Liver (tissue), 9 donors: ENCODE results near the gene BEAN1. TPM values are rescaled to one million over a fixed set of nuclear protein-coding genes. Genes with fewer than 3 reads are reported as not detected.

Experiments used
- DNase-seq: peaks from one replicate; pipeline ENCODE4 v3.0.0-alpha.2; 2017; ENCODE audit warnings: low spot score
- H3K27ac ChIP-seq, 2 donors: one replicate each; pipeline ENCODE4 v1.7.0; 2013; ENCODE audit warnings: inconsistent platforms in 2 of 2, low read length in 2 of 2, control low read depth in 1 of 2, low read depth in 1 of 2, mild to moderate bottlenecking in 1 of 2
- H3K27me3 ChIP-seq, 4 donors: one replicate each; pipeline versions ENCODE4 v1.6.1 to v1.7.0; 2013; ENCODE audit warnings: low read length in 3 of 4, inconsistent platforms in 1 of 4, mild to moderate bottlenecking in 1 of 4, moderate library complexity in 1 of 4; ENCODE audit not compliant: control insufficient read depth in 4 of 4, insufficient read depth in 4 of 4
- H3K36me3 ChIP-seq, 4 donors: one replicate each; pipeline versions ENCODE4 v1.6.1 to v1.7.0; 2013; ENCODE audit warnings: low read length in 3 of 4, mild to moderate bottlenecking in 3 of 4, low read depth in 1 of 4, moderate library complexity in 1 of 4; ENCODE audit not compliant: control insufficient read depth in 4 of 4, insufficient read depth in 3 of 4
- H3K4me1 ChIP-seq, 4 donors: one replicate each; pipeline versions ENCODE4 v1.6.1 to v1.7.0; 2013; ENCODE audit warnings: low read length in 3 of 4, mild to moderate bottlenecking in 3 of 4, moderate library complexity in 1 of 4; ENCODE audit not compliant: control insufficient read depth in 4 of 4, insufficient read depth in 4 of 4
- H3K4me3 ChIP-seq, 3 donors: one replicate each; pipeline versions ENCODE4 v1.6.1 to v1.7.0; 2013; ENCODE audit warnings: low read length in 3 of 3, control low read depth in 1 of 3, low read depth in 1 of 3, mild to moderate bottlenecking in 1 of 3
- H3K9ac ChIP-seq, 2 donors: one replicate each; pipeline ENCODE4 v1.7.0; 2013; ENCODE audit warnings: low read length in 2 of 2, mild to moderate bottlenecking in 2 of 2, moderate library complexity in 2 of 2, control low read depth in 1 of 2, low read depth in 1 of 2
- H3K9me3 ChIP-seq, 4 donors: one replicate each; pipeline versions ENCODE4 v1.6.1 to v1.7.0; 2013; ENCODE audit warnings: low read length in 3 of 4; ENCODE audit not compliant: control insufficient read depth in 4 of 4
- EGR1 ChIP-seq, 2 donors: IDR thresholded peaks; 2 replicates each; pipeline ENCODE4 v1.6.1; 2016 to 2018; ENCODE audit warnings: antibody characterized with exemption in 2 of 2, low read depth in 2 of 2
- FOXA1 ChIP-seq: IDR thresholded peaks from 2 replicates; pipeline ENCODE4 v1.6.1; 2016; ENCODE audit warnings: antibody characterized with exemption
- FOXA2 ChIP-seq: IDR thresholded peaks from 2 replicates; pipeline ENCODE4 v1.6.1; 2016; ENCODE audit warnings: antibody characterized with exemption
- GABPA ChIP-seq, 2 donors: IDR thresholded peaks in 1 of 2; conservative IDR thresholded peaks in 1 of 2; 2 replicates each; pipeline ENCODE4 v1.6.1; 2016; ENCODE audit warnings: antibody characterized with exemption in 2 of 2, mild to moderate bottlenecking in 1 of 2, moderate library complexity in 1 of 2
- HNF4A ChIP-seq, 2 donors: conservative IDR thresholded peaks; 2 replicates each; pipeline ENCODE4 v1.6.1; 2016; ENCODE audit warnings: antibody characterized with exemption in 2 of 2, mild to moderate bottlenecking in 2 of 2
- HNF4G ChIP-seq: IDR thresholded peaks from 2 replicates; pipeline ENCODE4 v1.6.1; 2016; ENCODE audit warnings: antibody characterized with exemption
- JUND ChIP-seq, 2 donors: IDR thresholded peaks; 2 replicates each; pipeline ENCODE4 v1.6.1; 2016; ENCODE audit warnings: antibody characterized with exemption in 2 of 2
- RAD21 ChIP-seq, 2 donors: IDR thresholded peaks; 2 replicates each; pipeline ENCODE4 v1.6.1; 2016; ENCODE audit warnings: antibody characterized with exemption in 2 of 2, mild to moderate bottlenecking in 2 of 2
- RXRA ChIP-seq, 2 donors: IDR thresholded peaks; 2 replicates each; pipeline ENCODE4 v1.6.1; 2017 to 2018; ENCODE audit warnings: antibody characterized with exemption in 2 of 2, mild to moderate bottlenecking in 1 of 2
- SP1 ChIP-seq: IDR thresholded peaks from 2 replicates; pipeline ENCODE4 v1.6.1; 2018; ENCODE audit warnings: antibody characterized with exemption, mild to moderate bottlenecking
- TAF1 ChIP-seq: conservative IDR thresholded peaks from 2 replicates; pipeline ENCODE4 v1.6.1; 2016; ENCODE audit warnings: antibody characterized with exemption, mild to moderate bottlenecking
- YY1 ChIP-seq: IDR thresholded peaks from 2 replicates; pipeline ENCODE4 v1.6.1; 2016; ENCODE audit warnings: antibody characterized with exemption, mild to moderate bottlenecking
- WGBS: extraction: QIAGEN DNeasy Blood & Tissue Kit; methylation state at CpG from one replicate; pipeline ENCODE4 v1.1.7; 2013; 5-methylcytosine and 5-hydroxymethylcytosine counted together
- polyA plus RNA-seq, 2 donors: library from polyadenylated mRNA; stranded (reverse) in 1 of 2; unstranded in 1 of 2; fragments of 200-250 nt in 1 of 2; fragments of >200 nt in 1 of 2; fragmentation: Nextera tagmentation in 1 of 2; extraction: Ambion mirVana in 1 of 2; gene quantifications; one replicate each; pipeline versions ENCODE4 v1.2.1 to v1.2.3, GENCODE V29; 2013 to 2015
- total RNA-seq, 2 donors: library from RNA; depleted of rRNA; stranded (reverse); fragments of >200 nt; gene quantifications; one replicate each; pipeline ENCODE4 v1.2.3, GENCODE V29; 2014
- TF ChIP-seq, protein P1 (sequence below): IDR thresholded peaks from 2 replicates; pipeline ENCODE4 v1.6.1; 2016; ENCODE audit warnings: antibody characterized with exemption
- TF ChIP-seq, protein P2 (sequence below): IDR thresholded peaks from 2 replicates; pipeline ENCODE4 v1.6.1; 2016; ENCODE audit warnings: antibody characterized with exemption, mild to moderate bottlenecking
- TF ChIP-seq, protein P3 (sequence below): IDR thresholded peaks from 2 replicates; pipeline ENCODE4 v1.6.1; 2016; ENCODE audit warnings: antibody characterized with exemption
- TF ChIP-seq, protein P4 (sequence below): IDR thresholded peaks from 2 replicates; pipeline ENCODE4 v1.6.1; 2016; ENCODE audit warnings: antibody characterized with exemption
- TF ChIP-seq, protein P5 (sequence below): fragments of 150-350 bp; IDR thresholded peaks from 2 replicates; pipeline ENCODE4 v1.5.1; 2017; ENCODE audit warnings: improper control_type of control experiment, low read depth, low read length; ENCODE audit not compliant: missing input control
- donor health status: healthy.
- donor health status: healthy.
- donor health status: healthy.
- donor health status: healthy.
- donor health status: healthy.

Gene BEAN1
- total and polyA plus RNA-seq, 4 donors = 0.22 to 0.99 (median 0.25) TPM; not detected in 1

DNA sequence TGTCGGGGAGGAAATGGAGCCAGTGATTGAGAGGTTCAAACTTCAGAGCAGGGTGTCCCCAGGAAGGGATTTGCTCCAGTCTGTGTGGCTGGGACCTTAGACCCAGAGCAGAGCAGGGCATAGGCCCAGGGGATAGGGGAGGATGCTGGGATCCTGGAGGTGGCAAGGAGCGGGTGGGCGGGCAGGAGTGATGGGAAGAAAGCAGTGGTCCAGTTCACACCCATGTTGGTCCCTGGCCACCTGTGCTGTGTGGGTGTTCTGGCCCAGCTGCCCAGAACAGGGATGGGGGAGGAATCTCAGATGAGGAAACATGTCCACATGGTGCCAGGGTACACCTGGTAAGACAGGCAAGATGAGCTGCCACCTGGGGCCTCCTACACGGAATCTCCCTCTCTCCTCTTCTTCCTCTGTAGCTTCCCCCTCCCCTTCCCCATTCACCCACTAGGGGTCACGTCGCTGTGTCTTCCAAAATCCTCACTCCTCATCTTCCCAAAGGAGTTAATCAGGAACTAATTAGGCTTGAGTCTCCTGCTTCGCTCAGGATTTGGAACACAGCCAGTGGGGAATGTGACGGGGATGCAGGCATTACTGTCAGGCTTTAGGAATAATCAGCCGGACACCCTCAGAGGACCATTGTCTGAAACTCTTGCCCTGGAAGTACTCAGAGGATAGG lies 2.3 kb downstream of the BEAN1 start:
- H3K36me3 ChIP-seq = no peaks in the 10 kb centered on the region
- TF ChIP-seq HNF4A (conservative IDR thresholded peaks at IDR 0.05) = no peak
- TF ChIP-seq, protein P1, sequence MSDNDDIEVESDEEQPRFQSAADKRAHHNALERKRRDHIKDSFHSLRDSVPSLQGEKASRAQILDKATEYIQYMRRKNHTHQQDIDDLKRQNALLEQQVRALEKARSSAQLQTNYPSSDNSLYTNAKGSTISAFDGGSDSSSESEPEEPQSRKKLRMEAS = no peak
- TF ChIP-seq, protein P2, sequence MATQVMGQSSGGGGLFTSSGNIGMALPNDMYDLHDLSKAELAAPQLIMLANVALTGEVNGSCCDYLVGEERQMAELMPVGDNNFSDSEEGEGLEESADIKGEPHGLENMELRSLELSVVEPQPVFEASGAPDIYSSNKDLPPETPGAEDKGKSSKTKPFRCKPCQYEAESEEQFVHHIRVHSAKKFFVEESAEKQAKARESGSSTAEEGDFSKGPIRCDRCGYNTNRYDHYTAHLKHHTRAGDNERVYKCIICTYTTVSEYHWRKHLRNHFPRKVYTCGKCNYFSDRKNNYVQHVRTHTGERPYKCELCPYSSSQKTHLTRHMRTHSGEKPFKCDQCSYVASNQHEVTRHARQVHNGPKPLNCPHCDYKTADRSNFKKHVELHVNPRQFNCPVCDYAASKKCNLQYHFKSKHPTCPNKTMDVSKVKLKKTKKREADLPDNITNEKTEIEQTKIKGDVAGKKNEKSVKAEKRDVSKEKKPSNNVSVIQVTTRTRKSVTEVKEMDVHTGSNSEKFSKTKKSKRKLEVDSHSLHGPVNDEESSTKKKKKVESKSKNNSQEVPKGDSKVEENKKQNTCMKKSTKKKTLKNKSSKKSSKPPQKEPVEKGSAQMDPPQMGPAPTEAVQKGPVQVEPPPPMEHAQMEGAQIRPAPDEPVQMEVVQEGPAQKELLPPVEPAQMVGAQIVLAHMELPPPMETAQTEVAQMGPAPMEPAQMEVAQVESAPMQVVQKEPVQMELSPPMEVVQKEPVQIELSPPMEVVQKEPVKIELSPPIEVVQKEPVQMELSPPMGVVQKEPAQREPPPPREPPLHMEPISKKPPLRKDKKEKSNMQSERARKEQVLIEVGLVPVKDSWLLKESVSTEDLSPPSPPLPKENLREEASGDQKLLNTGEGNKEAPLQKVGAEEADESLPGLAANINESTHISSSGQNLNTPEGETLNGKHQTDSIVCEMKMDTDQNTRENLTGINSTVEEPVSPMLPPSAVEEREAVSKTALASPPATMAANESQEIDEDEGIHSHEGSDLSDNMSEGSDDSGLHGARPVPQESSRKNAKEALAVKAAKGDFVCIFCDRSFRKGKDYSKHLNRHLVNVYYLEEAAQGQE = no peak
- no peak for TF ChIP-seq RXRA (IDR thresholded peaks at IDR 0.05)
- no peak for TF ChIP-seq FOXA1
- TF ChIP-seq, protein P3, sequence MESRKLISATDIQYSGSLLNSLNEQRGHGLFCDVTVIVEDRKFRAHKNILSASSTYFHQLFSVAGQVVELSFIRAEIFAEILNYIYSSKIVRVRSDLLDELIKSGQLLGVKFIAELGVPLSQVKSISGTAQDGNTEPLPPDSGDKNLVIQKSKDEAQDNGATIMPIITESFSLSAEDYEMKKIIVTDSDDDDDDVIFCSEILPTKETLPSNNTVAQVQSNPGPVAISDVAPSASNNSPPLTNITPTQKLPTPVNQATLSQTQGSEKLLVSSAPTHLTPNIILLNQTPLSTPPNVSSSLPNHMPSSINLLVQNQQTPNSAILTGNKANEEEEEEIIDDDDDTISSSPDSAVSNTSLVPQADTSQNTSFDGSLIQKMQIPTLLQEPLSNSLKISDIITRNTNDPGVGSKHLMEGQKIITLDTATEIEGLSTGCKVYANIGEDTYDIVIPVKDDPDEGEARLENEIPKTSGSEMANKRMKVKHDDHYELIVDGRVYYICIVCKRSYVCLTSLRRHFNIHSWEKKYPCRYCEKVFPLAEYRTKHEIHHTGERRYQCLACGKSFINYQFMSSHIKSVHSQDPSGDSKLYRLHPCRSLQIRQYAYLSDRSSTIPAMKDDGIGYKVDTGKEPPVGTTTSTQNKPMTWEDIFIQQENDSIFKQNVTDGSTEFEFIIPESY = no peak
- TF ChIP-seq FOXA2 = no peak
- TF ChIP-seq SP1 = no peak
- no peak for TF ChIP-seq EGR1 (IDR thresholded peaks at IDR 0.05; ENCODE audit: low read depth in 2 of 2)
- TF ChIP-seq, protein P4, sequence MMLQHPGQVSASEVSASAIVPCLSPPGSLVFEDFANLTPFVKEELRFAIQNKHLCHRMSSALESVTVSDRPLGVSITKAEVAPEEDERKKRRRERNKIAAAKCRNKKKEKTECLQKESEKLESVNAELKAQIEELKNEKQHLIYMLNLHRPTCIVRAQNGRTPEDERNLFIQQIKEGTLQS = no peak
- no peak for TF ChIP-seq HNF4G
- TF ChIP-seq RAD21 (IDR thresholded peaks at IDR 0.05) = no peak
- no peak for TF ChIP-seq TAF1
- TF ChIP-seq YY1 = no peak
- TF ChIP-seq GABPA (IDR thresholded peaks at IDR 0.05 in 1 of 2, conservative IDR thresholded peaks at IDR 0.05 in 1 of 2) = no peak
- TF ChIP-seq, protein P5, sequence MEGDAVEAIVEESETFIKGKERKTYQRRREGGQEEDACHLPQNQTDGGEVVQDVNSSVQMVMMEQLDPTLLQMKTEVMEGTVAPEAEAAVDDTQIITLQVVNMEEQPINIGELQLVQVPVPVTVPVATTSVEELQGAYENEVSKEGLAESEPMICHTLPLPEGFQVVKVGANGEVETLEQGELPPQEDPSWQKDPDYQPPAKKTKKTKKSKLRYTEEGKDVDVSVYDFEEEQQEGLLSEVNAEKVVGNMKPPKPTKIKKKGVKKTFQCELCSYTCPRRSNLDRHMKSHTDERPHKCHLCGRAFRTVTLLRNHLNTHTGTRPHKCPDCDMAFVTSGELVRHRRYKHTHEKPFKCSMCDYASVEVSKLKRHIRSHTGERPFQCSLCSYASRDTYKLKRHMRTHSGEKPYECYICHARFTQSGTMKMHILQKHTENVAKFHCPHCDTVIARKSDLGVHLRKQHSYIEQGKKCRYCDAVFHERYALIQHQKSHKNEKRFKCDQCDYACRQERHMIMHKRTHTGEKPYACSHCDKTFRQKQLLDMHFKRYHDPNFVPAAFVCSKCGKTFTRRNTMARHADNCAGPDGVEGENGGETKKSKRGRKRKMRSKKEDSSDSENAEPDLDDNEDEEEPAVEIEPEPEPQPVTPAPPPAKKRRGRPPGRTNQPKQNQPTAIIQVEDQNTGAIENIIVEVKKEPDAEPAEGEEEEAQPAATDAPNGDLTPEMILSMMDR = no peak
- TF ChIP-seq JUND (IDR thresholded peaks at IDR 0.05) = no peak
- H3K9ac ChIP-seq = no peak overlapping the region
- no peaks in the 10 kb centered on the region for H3K9me3 ChIP-seq
- peaks cover 4 to 8% (median 6%) of the 10 kb centered on the region in 4 donors for H3K27me3 ChIP-seq
- H3K4me3 ChIP-seq = no peak overlapping the region
- no peak overlapping the region for H3K27ac ChIP-seq
- 47% methylated on average over 9 of the region's 9 CpGs for WGBS
- peaks cover 0 to 14% (median 9%) of the 10 kb centered on the region in 4 donors for H3K4me1 ChIP-seq
- no peak for DNase-seq
